ENCODE measurements around the gene KLHDC4.
A peak's percentile ranks its signal among the peaks of the same experiment; 100 is the strongest.
"Not testable (repeated sequence)": the region's sequence is repeated elsewhere in the genome, so short reads cannot be mapped to it uniquely, and the experiment has no call there.

The KLHDC4 gene

DNA sequence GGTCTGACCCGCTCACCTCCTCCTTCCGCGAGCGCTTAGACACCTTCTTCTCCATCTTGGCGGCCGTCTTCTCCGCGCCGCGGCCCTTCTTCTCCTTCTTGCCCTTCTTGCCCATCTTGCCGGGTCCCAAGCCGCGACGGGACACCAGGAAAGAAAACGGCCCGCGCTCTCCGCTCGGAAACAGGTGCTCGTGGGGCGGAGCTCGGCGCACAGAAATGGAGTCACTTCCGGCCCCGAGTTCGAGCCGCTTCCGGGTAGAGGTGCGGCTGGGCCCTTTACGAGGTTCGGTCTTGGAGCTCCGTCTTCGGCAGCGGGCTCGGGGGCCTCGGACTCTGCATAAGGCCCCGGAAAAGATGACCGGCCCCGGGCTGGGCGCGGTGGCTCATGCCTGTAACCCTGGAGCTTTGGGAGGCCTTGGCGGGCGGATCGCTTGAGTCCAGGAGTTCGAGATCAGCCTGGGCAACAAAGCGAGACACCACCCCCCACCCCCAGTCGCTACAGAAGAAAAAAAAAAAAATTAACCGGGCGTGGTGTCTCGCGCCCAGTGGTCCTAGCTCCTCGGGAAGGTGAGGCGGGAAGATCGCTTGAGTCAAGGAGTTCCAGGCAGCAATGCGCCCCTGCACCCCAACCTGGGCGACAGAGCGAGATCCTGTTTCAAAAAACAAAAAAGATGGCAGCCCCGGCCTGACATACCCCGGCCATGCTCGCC is at the start of gene KLHDC4:
Gene KLHDC4, minus strand, starts transcription at position 211 of the 709 bp plus-strand sequence. Its CDS starts 96 bp downstream, at position 115.
- H3K4me3 ChIP-seq (ENCODE audit: low read depth, low read length): peak within 1 kb of the TSS; percentile 69
- in situ Hi-C loops (cut with HindIII; ENCODE audit: low sequenced_read_pairs): no loop called here
- peak; percentile 86 for DNase-seq (ENCODE audit: low read depth, low spot score)
- TF ChIP-seq, protein P1, sequence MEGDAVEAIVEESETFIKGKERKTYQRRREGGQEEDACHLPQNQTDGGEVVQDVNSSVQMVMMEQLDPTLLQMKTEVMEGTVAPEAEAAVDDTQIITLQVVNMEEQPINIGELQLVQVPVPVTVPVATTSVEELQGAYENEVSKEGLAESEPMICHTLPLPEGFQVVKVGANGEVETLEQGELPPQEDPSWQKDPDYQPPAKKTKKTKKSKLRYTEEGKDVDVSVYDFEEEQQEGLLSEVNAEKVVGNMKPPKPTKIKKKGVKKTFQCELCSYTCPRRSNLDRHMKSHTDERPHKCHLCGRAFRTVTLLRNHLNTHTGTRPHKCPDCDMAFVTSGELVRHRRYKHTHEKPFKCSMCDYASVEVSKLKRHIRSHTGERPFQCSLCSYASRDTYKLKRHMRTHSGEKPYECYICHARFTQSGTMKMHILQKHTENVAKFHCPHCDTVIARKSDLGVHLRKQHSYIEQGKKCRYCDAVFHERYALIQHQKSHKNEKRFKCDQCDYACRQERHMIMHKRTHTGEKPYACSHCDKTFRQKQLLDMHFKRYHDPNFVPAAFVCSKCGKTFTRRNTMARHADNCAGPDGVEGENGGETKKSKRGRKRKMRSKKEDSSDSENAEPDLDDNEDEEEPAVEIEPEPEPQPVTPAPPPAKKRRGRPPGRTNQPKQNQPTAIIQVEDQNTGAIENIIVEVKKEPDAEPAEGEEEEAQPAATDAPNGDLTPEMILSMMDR (IDR thresholded peaks at IDR 0.05; ENCODE audit: low read depth, low read length): no peak

DNA sequence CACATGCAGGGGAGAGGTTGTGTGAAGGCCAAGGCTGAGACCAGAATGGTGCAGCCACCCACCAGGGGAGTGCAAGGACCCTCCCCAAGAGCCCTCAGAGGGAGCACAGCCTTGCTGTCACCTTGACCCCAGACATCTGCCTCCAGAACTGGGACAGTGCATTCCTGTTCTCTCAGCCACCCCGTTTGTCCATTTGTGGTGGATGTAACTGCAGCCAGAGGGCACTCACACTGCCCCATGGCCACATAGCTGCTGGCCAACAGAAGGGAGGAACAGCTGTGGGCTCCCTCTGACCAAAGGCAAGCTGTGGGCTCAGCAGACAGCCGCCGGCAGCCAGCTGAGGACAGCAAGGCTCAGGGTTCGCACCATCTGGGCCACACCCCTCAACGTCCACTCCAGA is 49.8 kb upstream of the KLHDC4 start:
- in situ Hi-C loops (cut with HindIII; ENCODE audit: low sequenced_read_pairs): no loop called here
- no peak for DNase-seq (ENCODE audit: low read depth, low spot score)
- no peak overlapping the region for H3K4me3 ChIP-seq (ENCODE audit: low read depth, low read length)
- TF ChIP-seq, protein P1 (IDR thresholded peaks at IDR 0.05; ENCODE audit: low read depth, low read length): no peak

DNA sequence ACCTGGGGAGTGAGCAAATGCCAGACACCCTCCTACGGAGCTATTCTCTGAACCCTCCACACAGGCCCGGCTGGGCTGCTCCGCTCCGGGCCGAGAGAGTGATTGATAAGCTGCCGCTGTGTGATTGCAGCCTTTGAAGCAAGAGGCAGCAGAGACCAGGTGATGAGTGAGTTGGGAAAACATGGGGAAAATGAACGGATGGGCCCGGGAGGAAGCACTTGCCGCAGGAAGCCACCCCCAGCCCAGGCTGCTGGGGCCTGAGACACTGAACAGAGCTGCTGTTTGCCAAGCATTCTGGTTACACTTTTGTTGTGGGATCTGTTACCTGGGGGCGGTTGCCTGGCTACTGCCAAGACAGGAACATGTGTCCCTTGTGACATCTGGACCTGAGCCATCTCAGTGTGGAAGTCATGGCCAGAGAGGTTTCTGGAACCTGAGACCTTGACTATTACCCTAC is 46.4 kb upstream of the KLHDC4 start:
- TF ChIP-seq, protein P1 (IDR thresholded peaks at IDR 0.05; ENCODE audit: low read depth, low read length): no peak
- no peak for DNase-seq (ENCODE audit: low read depth, low spot score)
- no peak overlapping the region for H3K4me3 ChIP-seq (ENCODE audit: low read depth, low read length)
- in situ Hi-C loops (cut with HindIII; ENCODE audit: low sequenced_read_pairs): no loop called here

DNA sequence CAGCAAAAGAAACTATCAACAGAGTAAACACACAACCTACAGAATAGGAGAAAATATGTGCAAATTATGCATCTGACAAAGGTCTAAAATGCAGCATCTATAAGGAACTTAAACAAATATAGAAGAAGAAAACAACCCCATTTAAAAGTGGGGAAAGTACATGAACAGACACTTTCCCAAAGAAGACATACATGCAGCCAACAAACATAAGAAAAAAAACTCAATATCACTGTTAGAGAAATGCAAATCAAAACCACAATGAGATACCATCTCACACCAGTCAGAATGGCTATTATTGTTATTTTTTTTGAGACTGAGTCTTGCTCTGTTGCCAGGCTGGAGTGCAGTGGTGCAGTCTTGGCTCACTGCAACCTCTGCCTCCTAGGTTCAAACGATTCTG is 45.7 kb upstream of the KLHDC4 start:
- H3K4me3 ChIP-seq (ENCODE audit: low read depth, low read length); in situ Hi-C loops (cut with HindIII; ENCODE audit: low sequenced_read_pairs); DNase-seq (ENCODE audit: low read depth, low spot score): not testable (repeated sequence)

DNA sequence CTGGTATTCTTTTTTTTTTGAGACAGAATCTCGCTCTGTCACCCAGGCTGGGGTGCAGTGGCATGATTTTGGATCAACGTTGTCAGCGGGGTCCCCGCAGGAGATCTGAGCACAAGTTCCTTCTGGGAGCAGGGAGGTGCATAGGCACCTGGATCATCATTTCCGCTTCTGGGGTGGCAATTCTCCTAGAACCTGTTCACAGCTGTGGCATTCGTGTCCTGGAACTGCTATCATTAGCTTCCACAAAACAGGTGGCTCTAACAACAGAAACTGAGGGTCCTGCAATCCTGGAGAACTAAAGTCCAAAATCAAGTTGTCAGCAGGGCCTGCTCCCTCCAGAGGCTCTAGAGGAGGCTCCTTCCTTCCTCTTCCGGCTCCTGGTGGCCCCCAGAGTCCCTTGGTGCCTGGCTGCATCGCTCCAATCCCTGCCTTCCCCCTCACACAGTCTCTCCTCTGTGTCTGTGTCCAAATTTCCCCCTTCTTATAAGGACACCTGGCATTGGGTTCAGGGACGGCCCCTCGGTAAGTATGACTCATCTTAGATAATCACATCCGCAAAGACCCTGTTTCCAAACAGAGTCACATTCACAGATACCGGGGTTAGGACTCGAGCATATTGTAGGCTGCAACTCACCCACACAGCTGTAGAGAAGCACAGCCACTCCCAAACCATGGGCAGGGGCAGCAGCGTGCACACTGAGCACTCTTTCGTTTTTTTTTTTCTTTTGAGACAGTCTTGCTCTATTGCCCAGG is 43.5 kb upstream of the KLHDC4 start:
- no peak overlapping the region for H3K4me3 ChIP-seq (ENCODE audit: low read depth, low read length)
- DNase-seq (ENCODE audit: low read depth, low spot score): no peak
- in situ Hi-C loops (cut with HindIII; ENCODE audit: low sequenced_read_pairs): no loop called here
- TF ChIP-seq, protein P1 (IDR thresholded peaks at IDR 0.05; ENCODE audit: low read depth, low read length): no peak

DNA sequence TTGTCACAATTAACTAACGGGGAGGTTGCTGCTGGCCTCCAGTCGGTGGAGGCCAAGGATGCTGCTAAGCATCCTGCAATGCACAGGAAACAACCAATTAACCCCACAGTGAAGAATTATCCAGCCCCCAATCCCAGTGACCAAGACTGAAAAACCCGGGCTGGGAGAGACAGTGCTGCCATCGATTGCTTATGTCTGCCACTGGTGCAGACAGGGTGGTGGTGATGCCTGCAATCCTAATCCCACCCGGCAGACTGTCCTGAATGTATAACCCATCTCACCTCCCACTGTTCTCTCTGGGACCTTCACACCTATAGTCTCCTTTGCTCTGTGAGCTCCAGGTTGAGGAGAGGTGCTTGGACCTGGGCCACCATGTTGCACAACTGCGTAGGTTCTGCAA is 42.3 kb upstream of the KLHDC4 start:
- in situ Hi-C loops (cut with HindIII; ENCODE audit: low sequenced_read_pairs): no loop called here
- no peak for DNase-seq (ENCODE audit: low read depth, low spot score)
- TF ChIP-seq, protein P1 (IDR thresholded peaks at IDR 0.05; ENCODE audit: low read depth, low read length): no peak
- no peak overlapping the region for H3K4me3 ChIP-seq (ENCODE audit: low read depth, low read length)

All from astrocyte of the spinal cord (primary cell).